Activated CD8-positive, alpha-beta T cell treated with anti-CD3 and anti-CD28 coated beads for 36 hours (primary cell): ENCODE data around the gene DNAJB12. TPM values are rescaled to one million over a fixed set of nuclear protein-coding genes. Genes with fewer than 3 reads are reported as not detected.

Experiments
- ATAC-seq: fragments of 200-7000 bp; cut with Tn5 transposase; one replicate; pipeline ENCODE4 v1.10.0; 2021; ENCODE audit warnings: mild to moderate bottlenecking, moderate library complexity
- CTCF ChIA-PET: fragments of 350-600 bp; sonication (Branson Sonifier 250); formaldehyde crosslinking; loops from one replicate; lab custom pipeline; 2021; ENCODE audit warnings: antibody characterized with exemption; lab: Charles Lee
- POLR2A ChIA-PET: fragments of 350-600 bp; sonication (Branson Sonifier 250); formaldehyde crosslinking; loops from one replicate; lab custom pipeline; 2021; ENCODE audit warnings: antibody characterized with exemption; lab: Charles Lee
- DNase-seq: peaks from one replicate; pipeline ENCODE4 v3.0.0-alpha.2; 2020
- H3K27ac Mint-ChIP-seq: one replicate; pipeline ENCODE4 v1.8.0; 2021; ENCODE audit warnings: mild to moderate bottlenecking, mixed read lengths
- H3K27me3 Mint-ChIP-seq: one replicate; pipeline ENCODE4 v1.8.0; 2021; ENCODE audit warnings: mixed read lengths
- H3K36me3 Mint-ChIP-seq: one replicate; pipeline ENCODE4 v1.8.0; 2021; ENCODE audit warnings: low read depth, mixed read lengths
- H3K4me1 Mint-ChIP-seq: one replicate; pipeline ENCODE4 v1.8.0; 2021; ENCODE audit warnings: low read depth, mixed read lengths
- H3K4me3 Mint-ChIP-seq: one replicate; pipeline ENCODE4 v1.8.0; 2021; ENCODE audit warnings: mild to moderate bottlenecking, moderate library complexity, mixed read lengths
- H3K9me3 Mint-ChIP-seq: one replicate; pipeline ENCODE4 v1.8.0; 2021; ENCODE audit warnings: mixed read lengths
- intact Hi-C: fragments of 100-400 bp; cut with micrococcal nuclease; formaldehyde crosslinking; loops from one replicate; pipeline ENCODE4 v1.10.0; 2022
- total RNA-seq, 2 experiments: library from RNA; stranded (reverse); gene quantifications; one replicate each; pipeline ENCODE4 v1.2.3, GENCODE V29; 2021
- TF ChIP-seq, protein P1 (sequence below): fragments of 200-600 bp; IDR thresholded peaks from one replicate; pipeline ENCODE4 v1.8.0; 2022; ENCODE audit warnings: antibody characterized with exemption, mild to moderate bottlenecking

The DNAJB12 gene
- total RNA-seq, 2 experiments from 2014 or later, result 17.1 to 17.5 TPM

DNA sequence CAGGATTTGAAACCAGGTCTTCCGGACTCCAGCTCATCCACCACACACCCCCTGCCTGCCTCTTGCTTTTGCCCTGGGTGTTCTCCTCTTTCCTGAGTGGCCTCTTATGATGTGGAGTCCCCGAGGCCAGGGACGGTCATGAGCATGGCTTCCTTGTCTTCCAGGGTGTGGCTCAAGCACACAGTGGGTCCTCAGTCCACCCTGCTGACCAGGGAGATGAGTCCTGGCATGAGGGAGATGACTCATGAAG is 32.8 kb downstream of the DNAJB12 start:
- Mint-ChIP-seq H3K9me3 (peaks cover 1% of the 10 kb centered on the region), H3K4me1 (peaks cover 70% of the 10 kb centered on the region), H3K4me3 (peak overlapping the region; percentile 85), H3K27ac (peak overlapping the region; percentile 99), H3K36me3 (peaks cover 17% of the 10 kb centered on the region), H3K27me3 (peaks cover 2% of the 10 kb centered on the region)
- TF ChIP-seq, protein P1, sequence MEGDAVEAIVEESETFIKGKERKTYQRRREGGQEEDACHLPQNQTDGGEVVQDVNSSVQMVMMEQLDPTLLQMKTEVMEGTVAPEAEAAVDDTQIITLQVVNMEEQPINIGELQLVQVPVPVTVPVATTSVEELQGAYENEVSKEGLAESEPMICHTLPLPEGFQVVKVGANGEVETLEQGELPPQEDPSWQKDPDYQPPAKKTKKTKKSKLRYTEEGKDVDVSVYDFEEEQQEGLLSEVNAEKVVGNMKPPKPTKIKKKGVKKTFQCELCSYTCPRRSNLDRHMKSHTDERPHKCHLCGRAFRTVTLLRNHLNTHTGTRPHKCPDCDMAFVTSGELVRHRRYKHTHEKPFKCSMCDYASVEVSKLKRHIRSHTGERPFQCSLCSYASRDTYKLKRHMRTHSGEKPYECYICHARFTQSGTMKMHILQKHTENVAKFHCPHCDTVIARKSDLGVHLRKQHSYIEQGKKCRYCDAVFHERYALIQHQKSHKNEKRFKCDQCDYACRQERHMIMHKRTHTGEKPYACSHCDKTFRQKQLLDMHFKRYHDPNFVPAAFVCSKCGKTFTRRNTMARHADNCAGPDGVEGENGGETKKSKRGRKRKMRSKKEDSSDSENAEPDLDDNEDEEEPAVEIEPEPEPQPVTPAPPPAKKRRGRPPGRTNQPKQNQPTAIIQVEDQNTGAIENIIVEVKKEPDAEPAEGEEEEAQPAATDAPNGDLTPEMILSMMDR, result no peak
- ATAC-seq (no peak), DNase-seq (no peak)
- CTCF ChIA-PET, result interaction anchor here (0.6 to 5.6 kb wide), 7 partner anchors 11 to 48 kb away, joined by 3 to 41 read pairs (median 7); partner anchors contain the start of gene DDIT4
- intact Hi-C loops, result no loop called here
- POLR2A ChIA-PET, result interaction anchor here (0.6 to 28.1 kb wide), 11 partner anchors 10 to 253 kb away, joined by 3 to 796 read pairs (median 5); partner anchors contain the start of genes ANAPC16, ASCC1 and DDIT4

DNA sequence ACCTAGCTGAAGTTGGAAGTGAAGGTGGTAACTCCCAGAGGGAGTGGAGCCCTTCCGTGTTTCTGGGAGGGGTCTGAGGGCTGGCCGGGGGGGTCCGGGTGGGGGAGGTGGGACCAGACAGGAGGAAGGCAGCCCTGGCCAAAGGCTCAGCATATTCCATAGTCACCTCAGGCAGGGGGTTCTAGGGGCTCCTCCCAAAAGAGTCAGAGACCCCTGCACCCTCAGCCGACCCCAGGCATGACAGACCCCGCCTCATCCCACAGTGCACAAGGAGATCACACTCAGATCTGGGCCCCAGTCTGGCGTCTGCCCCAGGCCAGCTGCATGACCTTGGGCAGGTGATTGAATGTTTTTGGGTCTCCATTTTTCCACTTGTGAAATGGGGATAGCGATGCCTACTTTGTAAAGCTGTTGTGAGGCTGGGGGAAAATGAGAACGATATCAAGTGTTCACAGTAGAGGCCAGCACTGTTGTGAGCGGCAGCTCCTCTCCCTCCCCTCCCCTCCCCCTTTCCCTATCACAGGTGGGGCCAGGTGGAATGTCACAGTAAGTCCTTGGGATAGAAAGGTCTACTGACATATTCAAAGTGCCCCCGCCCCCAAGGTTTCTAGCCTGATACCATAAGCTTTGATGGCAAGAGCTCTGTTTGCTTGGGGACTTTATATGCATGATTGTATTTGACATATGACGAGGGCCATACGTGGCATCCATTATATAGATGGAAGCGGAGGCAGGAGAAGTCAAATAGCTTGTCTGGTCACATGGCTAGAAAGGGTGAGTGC is 33.3 kb downstream of the DNAJB12 start:
- ATAC-seq, result no peak
- CTCF ChIA-PET, result interaction anchor here (0.6 to 5.6 kb wide), 13 partner anchors 10 to 74 kb away, joined by 3 to 41 read pairs (median 5); partner anchors contain the start of gene DDIT4
- POLR2A ChIA-PET, result interaction anchor here (0.5 to 28.1 kb wide), 13 partner anchors 10 to 470 kb away, joined by 3 to 796 read pairs (median 5); partner anchors contain the start of genes ANAPC16, ASCC1 and DDIT4
- H3K36me3 Mint-ChIP-seq, result peaks cover 13% of the 10 kb centered on the region
- peak overlapping the region; percentile 99 for H3K27ac Mint-ChIP-seq
- no peak for DNase-seq
- H3K27me3 Mint-ChIP-seq, result no peaks in the 10 kb centered on the region
- peak overlapping the region; percentile 85 for H3K4me3 Mint-ChIP-seq
- intact Hi-C loops, result no loop called here
- TF ChIP-seq, protein P1, result no peak
- no peaks in the 10 kb centered on the region for H3K9me3 Mint-ChIP-seq
- peaks cover 68% of the 10 kb centered on the region for H3K4me1 Mint-ChIP-seq

DNA sequence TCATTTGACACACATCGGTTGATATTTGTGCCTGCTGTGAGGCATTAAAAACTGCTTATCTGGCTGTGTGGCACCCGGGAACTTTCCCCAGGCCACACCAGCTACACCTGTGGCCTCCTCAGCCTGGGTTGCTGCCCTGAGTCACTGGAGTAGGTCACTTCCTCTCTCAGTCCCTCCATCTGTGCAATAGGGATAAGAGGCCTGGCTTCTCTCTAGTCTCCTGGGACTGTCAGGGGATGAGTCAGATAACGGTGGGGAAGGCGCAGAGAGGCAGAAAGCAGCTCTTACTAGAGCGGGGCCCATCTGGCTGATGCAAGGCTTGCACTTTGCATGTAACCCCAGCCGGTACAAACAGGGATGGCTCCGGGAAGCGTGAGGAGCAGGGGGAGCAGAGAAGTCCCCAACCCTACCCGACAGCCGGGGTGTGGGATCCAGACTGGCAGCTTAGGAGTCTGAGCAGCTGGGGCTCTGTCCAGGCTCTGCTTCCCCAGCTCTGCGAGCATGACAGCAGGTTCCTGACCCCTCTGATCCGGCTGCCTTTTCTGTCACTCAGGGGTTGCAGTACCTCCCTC is 34.0 kb downstream of the DNAJB12 start:
- ATAC-seq (peak; percentile 69), DNase-seq (peak; percentile 88)
- Mint-ChIP-seq H3K36me3 (peaks cover 13% of the 10 kb centered on the region), H3K9me3 (no peaks in the 10 kb centered on the region), H3K27ac (peak overlapping the region; percentile 99), H3K4me3 (peak overlapping the region; percentile 85), H3K27me3 (no peaks in the 10 kb centered on the region), H3K4me1 (peaks cover 72% of the 10 kb centered on the region)
- intact Hi-C loops, result no loop called here
- ChIA-PET POLR2A (interaction anchor here (0.5 to 28.1 kb wide), 14 partner anchors 9 to 469 kb away, joined by 3 to 796 read pairs (median 6); partner anchors contain the start of genes ANAPC16, ASCC1, DDIT4 and SPOCK2), CTCF (interaction anchor here (1.0 to 5.6 kb wide), 10 partner anchors 11 to 73 kb away, joined by 3 to 41 read pairs (median 6); partner anchors contain the start of gene DDIT4)
- TF ChIP-seq, protein P1, result no peak

DNA sequence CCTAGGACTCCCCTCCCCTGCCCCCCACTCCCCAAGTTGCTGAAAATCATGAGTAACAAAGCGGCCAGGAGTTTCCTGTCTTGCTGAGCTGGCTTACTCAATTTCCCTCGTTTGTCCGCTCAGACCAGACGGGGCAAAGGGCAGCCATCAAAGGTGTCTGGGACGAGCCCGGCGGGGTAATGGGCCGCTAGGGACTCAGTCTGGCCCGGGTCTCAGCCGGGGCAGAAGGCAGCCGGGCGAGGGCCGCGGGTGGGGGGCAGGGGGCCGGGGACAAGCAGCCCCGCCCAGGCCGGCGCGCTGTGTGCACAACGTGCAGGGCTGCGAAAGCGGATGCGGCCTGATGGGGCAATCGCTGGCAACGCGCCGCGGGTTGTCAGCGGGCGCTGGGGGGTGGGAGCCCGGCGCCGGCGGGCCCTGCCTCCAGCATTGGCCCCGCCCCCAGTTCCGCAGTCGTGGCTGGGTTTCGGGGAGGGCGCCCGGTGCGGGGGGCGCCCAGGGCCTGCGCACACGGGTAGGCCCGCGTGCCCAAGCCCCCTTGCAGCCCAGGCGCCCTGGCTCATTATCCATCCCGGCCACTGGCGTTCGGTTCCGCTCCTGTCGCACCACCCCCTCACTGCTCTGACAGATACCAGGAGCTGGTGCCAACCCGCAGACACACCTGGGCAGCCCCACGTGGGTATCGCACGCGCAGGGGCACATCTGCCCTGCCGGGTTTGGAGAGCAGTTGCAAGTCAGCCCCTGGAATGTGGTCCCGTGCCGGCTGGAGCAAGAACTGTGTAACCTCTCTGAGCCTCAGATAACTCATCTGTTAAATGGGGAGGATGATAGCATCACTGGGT is 35.1 kb downstream of the DNAJB12 start:
- CTCF ChIA-PET, result interaction anchor here (0.8 to 5.6 kb wide), 9 partner anchors 9 to 72 kb away, joined by 3 to 41 read pairs (median 4); partner anchors contain the start of gene DDIT4
- Mint-ChIP-seq H3K27ac (peak overlapping the region; percentile 99), H3K27me3 (no peaks in the 10 kb centered on the region), H3K9me3 (no peaks in the 10 kb centered on the region), H3K36me3 (peaks cover 13% of the 10 kb centered on the region), H3K4me3 (peak overlapping the region; percentile 86), H3K4me1 (peaks cover 78% of the 10 kb centered on the region)
- ATAC-seq (peak; percentile 52), DNase-seq (peak; percentile 93)
- intact Hi-C loops, result loop anchor here (2.0 kb wide), 1 partner anchor 15 kb away; no protein-coding TSS in a partner anchor
- POLR2A ChIA-PET, result interaction anchor here (0.6 to 28.1 kb wide), 12 partner anchors 8 to 260 kb away, joined by 3 to 796 read pairs (median 6); partner anchors contain the start of genes DDIT4, DNAJB12 and SPOCK2
- TF ChIP-seq, protein P1, result no peak
